HCT116 (cell line): Measurements from ENCODE around the gene FRY. TPM values are rescaled to one million over a fixed set of nuclear protein-coding genes. Genes with fewer than 3 reads are reported as not detected.

Source experiments
- ATAC-seq: fragments of 200-7000 bp; cut with Tn5 transposase; 2 replicates; pipeline ENCODE4 v1.9.1; 2020; ENCODE audit warnings: mild to moderate bottlenecking, moderate library complexity
- BruUV-seq: library from RNA; stranded (reverse); fragments of 400-500 nt; replicated peaks from 2 replicates; lab custom pipeline; 2021; lab: Mats Ljungman, UMichigan
- CTCF ChIA-PET: fragments of 300-600 bp; sonication (Branson Sonifier 250); formaldehyde crosslinking; loops from one replicate; lab custom pipeline; 2021; ENCODE audit warnings: antibody characterized with exemption; lab: Charles Lee
- POLR2A ChIA-PET: fragments of 300-600, 350-600 bp; sonication (Branson Sonifier 250); formaldehyde crosslinking; loops from one replicate; lab custom pipeline; 2021; ENCODE audit warnings: antibody characterized with exemption; lab: Charles Lee
- RAD21 ChIA-PET, 2 experiments: fragments of 300-600 bp; sonication (Branson Sonifier 250); formaldehyde crosslinking; loops; one replicate each; lab custom pipeline; 2023; ENCODE audit warnings: low total read pairs in 2 of 2; ENCODE audit not compliant: uncharacterized antibody in 2 of 2, unreplicated experiment in 2 of 2, low non-redundant PET in 1 of 2; lab: Charles Lee
- DNase-seq: peaks from one replicate; pipeline ENCODE4 v3.0.0-alpha.2; 2010; ENCODE audit warnings: low read depth, low spot score
- H2AFZ ChIP-seq: fragments of 200-600 bp; shearing (Covaris generic), sonication (generic); 2 replicates; pipeline ENCODE4 v1.6.1; 2017; ENCODE audit warnings: low read depth, mixed run types, mixed read lengths, antibody characterized with exemption, low read length; ENCODE audit not compliant: poor library complexity, severe bottlenecking
- H3K27ac ChIP-seq: 2 replicates; pipeline ENCODE4 v1.5.1; 2012; ENCODE audit warnings: low read depth, low read length
- H3K27me3 ChIP-seq: fragments of 200-600 bp; sonication (generic); 2 replicates; pipeline ENCODE4 v1.6.1; 2016; ENCODE audit warnings: mixed run types, low read length, mixed read lengths; ENCODE audit not compliant: insufficient read depth
- H3K36me3 ChIP-seq, 2 experiments: fragments of 200-500 bp in 1 of 2; fragments of 200-600 bp in 1 of 2; sonication (Bioruptor generic) in 1 of 2; sonication (generic) in 1 of 2; 2 replicates each; pipeline versions ENCODE4 v1.5.1 to v1.6.1; 2014 to 2016; ENCODE audit warnings: low read length in 2 of 2, inconsistent platforms in 1 of 2, mixed read lengths in 1 of 2, mixed run types in 1 of 2; ENCODE audit not compliant: insufficient read depth in 2 of 2, control insufficient read depth in 1 of 2
- H3K4me1 ChIP-seq, 2 experiments: fragments of 200-600 bp in 1 of 2; sonication (generic) in 1 of 2; 2 replicates each; pipeline versions ENCODE4 v1.5.1 to v1.6.1; 2012 to 2017; ENCODE audit warnings: low read length in 2 of 2, inconsistent platforms in 1 of 2, mild to moderate bottlenecking in 1 of 2, mixed read lengths in 1 of 2, mixed run types in 1 of 2, moderate library complexity in 1 of 2; ENCODE audit not compliant: insufficient read depth in 2 of 2, control insufficient read depth in 1 of 2
- H3K4me2 ChIP-seq: fragments of 200-600 bp; sonication (generic); 2 replicates; pipeline ENCODE4 v1.6.1; 2017; ENCODE audit warnings: mixed run types, low read length, mixed read lengths
- H3K4me3 ChIP-seq, 2 experiments: fragments of 200-600 bp in 1 of 2; sonication (generic) in 1 of 2; replicated peaks in 1 of 2; 2 replicates each; pipeline ENCODE4 v1.5.1; 2011 to 2016; ENCODE audit warnings: low read length in 2 of 2, control low read depth in 1 of 2, low read depth in 1 of 2, mild to moderate bottlenecking in 1 of 2, mixed read lengths in 1 of 2, mixed run types in 1 of 2
- H3K79me2 ChIP-seq: fragments of 200-600 bp; sonication (generic); 2 replicates; pipeline ENCODE4 v1.6.1; 2017; ENCODE audit warnings: mild to moderate bottlenecking, mixed run types, low read length, moderate library complexity, mixed read lengths; ENCODE audit not compliant: insufficient read depth
- H3K9ac ChIP-seq: fragments of 200-600 bp; sonication (generic); 2 replicates; pipeline ENCODE4 v1.6.1; 2016; ENCODE audit warnings: low read length, mixed read lengths
- H3K9me2 ChIP-seq: fragments of 200-600 bp; sonication (generic), shearing (Covaris generic); 2 replicates; pipeline ENCODE4 v1.6.1; 2017; ENCODE audit warnings: mixed run types, mild to moderate bottlenecking, moderate library complexity; ENCODE audit not compliant: insufficient read depth
- H3K9me3 ChIP-seq, 2 experiments: fragments of 200-500 bp in 1 of 2; fragments of 200-600 bp in 1 of 2; sonication (Bioruptor generic) in 1 of 2; sonication (generic) in 1 of 2; 2 replicates each; pipeline ENCODE4 v1.6.1; 2014 to 2017; ENCODE audit warnings: low read length in 2 of 2, mixed read lengths in 2 of 2, inconsistent platforms in 1 of 2, low read depth in 1 of 2, mild to moderate bottlenecking in 1 of 2, mixed run types in 1 of 2, moderate library complexity in 1 of 2; ENCODE audit not compliant: control insufficient read depth in 1 of 2, insufficient read depth in 1 of 2
- H4K20me1 ChIP-seq: fragments of 200-600 bp; sonication (generic), shearing (Covaris generic); 2 replicates; pipeline ENCODE4 v1.6.1; 2017; ENCODE audit warnings: mixed run types, mild to moderate bottlenecking, moderate library complexity; ENCODE audit not compliant: insufficient read depth
- EZH2 ChIP-seq: fragments of 200-600 bp; sonication (generic); IDR thresholded peaks from 2 replicates; pipeline ENCODE4 v1.6.1; 2017; ENCODE audit warnings: antibody characterized with exemption, mixed run types
- intact Hi-C: fragments of 100-400 bp; cut with micrococcal nuclease; formaldehyde crosslinking; loops from 2 replicates; pipeline ENCODE4 v1.10.0; 2022
- total RNA-seq: library from RNA; stranded (reverse); gene quantifications from one replicate; pipeline ENCODE4 v1.2.1, GENCODE V29; 2021; ENCODE audit not compliant: unreplicated experiment
- TF ChIP-seq, protein P1 (sequence below): IDR thresholded peaks from 2 replicates; pipeline ENCODE4 v1.6.1; 2011; ENCODE audit warnings: mild to moderate bottlenecking, low read length, moderate library complexity; ENCODE audit not compliant: insufficient replicate concordance; ENCODE audit errors: extremely low read depth

FRY gene
- total RNA-seq, 1 experiment from 2014 or later, result 1.4 TPM

DNA sequence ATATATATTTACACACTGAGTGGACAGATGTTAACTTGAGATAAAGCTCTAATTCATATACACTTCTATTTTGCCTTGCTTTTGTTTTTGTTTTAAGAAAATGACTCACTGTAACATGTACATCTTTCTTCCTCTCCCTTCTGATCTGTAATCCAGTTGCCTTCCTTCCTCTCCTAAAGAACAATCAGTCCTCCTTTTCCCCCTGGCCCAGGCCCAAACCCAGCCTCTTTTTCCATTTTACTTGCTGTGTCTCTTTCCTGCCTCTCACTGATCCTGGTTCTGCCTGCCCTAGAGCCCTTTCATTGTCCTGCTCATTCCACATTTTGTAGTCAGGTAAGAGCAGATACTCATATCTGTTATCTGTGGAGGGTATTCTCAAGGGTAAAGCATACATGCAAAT lies 232.8 kb downstream of the FRY start:
- intact Hi-C loops, result no loop called here
- Histone ChIP-seq H3K4me2 (no peak overlapping the region), H3K36me3 (no peaks in the 10 kb centered on the region), H4K20me1 (no peaks in the 10 kb centered on the region), H3K27me3 (no peaks in the 10 kb centered on the region), H3K9me3 (no peaks in the 10 kb centered on the region), H3K79me2 (no peaks in the 10 kb centered on the region), H3K4me3 (no peak overlapping the region), H2AFZ (no peak overlapping the region), H3K9ac (no peak overlapping the region), H3K9me2 (no peaks in the 10 kb centered on the region), H3K4me1 (peaks cover 10 to 20% of the 10 kb centered on the region in 2 experiments; a peak in 3 of 4 replicates), H3K27ac (no peak overlapping the region)
- no peak for ATAC-seq
- POLR2A ChIA-PET, result no interaction called here
- no peak for DNase-seq
- no TSS peak for BruUV-seq
- TF ChIP-seq, protein P1, sequence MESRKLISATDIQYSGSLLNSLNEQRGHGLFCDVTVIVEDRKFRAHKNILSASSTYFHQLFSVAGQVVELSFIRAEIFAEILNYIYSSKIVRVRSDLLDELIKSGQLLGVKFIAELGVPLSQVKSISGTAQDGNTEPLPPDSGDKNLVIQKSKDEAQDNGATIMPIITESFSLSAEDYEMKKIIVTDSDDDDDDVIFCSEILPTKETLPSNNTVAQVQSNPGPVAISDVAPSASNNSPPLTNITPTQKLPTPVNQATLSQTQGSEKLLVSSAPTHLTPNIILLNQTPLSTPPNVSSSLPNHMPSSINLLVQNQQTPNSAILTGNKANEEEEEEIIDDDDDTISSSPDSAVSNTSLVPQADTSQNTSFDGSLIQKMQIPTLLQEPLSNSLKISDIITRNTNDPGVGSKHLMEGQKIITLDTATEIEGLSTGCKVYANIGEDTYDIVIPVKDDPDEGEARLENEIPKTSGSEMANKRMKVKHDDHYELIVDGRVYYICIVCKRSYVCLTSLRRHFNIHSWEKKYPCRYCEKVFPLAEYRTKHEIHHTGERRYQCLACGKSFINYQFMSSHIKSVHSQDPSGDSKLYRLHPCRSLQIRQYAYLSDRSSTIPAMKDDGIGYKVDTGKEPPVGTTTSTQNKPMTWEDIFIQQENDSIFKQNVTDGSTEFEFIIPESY, result no peak
- CTCF ChIA-PET, result no interaction called here
- RAD21 ChIA-PET, result no interaction called here

DNA sequence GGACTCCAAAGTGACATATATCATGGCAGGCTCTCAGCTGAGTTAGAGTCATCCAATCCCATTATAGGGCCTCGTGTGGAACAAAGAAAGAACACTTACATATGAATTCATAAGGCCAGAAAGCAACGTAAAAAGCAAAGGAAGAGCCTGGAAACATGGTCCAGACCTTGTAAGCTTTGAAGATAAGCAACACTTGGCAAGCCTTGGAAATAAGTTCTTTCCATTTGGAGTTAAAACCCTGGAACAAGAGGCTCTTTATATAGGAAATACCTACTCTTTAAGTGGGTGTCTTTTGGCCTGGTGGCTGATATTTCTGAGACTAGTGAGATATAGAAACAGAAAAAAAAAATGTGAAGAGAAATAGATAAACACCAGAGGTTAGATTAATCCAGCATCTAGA lies 234.2 kb downstream of the FRY start:
- Histone ChIP-seq H3K4me2 (no peak overlapping the region), H3K9me2 (no peaks in the 10 kb centered on the region), H3K4me1 (peaks cover 10 to 20% of the 10 kb centered on the region in 2 experiments; a peak in 3 of 4 replicates), H3K27ac (no peak overlapping the region), H3K36me3 (no peaks in the 10 kb centered on the region), H3K27me3 (no peaks in the 10 kb centered on the region), H4K20me1 (no peaks in the 10 kb centered on the region), H3K79me2 (no peaks in the 10 kb centered on the region)
- CTCF ChIA-PET, result no interaction called here
- no peak for ATAC-seq
- POLR2A ChIA-PET, result no interaction called here
- TF ChIP-seq EZH2, result no peak
- TF ChIP-seq, all 23 proteins: peak for 0
- intact Hi-C loops, result loop anchor here (5.0 kb wide), 1 partner anchor 647 kb away; no protein-coding TSS in a partner anchor
- no TSS peak for BruUV-seq
- no peak overlapping the region for H2AFZ ChIP-seq
- no peak overlapping the region for H3K9ac ChIP-seq
- DNase-seq, result no peak
- H3K4me3 ChIP-seq, result no peak overlapping the region
- RAD21 ChIA-PET, result no interaction called here
- H3K9me3 ChIP-seq, result no peaks in the 10 kb centered on the region
